Stomach smooth muscle (tissue), 2 donors: ENCODE results near the gene ARHGAP23.

Experiments
- H3K27ac ChIP-seq: one replicate; pipeline ENCODE4 v1.7.0; 2013; ENCODE audit warnings: mild to moderate bottlenecking, low read length, inconsistent platforms
- H3K27me3 ChIP-seq, 2 donors: one replicate each; pipeline ENCODE4 v1.7.0; 2013; ENCODE audit warnings: low read length in 2 of 2; ENCODE audit not compliant: insufficient read depth in 2 of 2, control insufficient read depth in 1 of 2
- H3K36me3 ChIP-seq, 2 donors: one replicate each; pipeline ENCODE4 v1.7.0; 2013; ENCODE audit warnings: low read length in 2 of 2; ENCODE audit not compliant: control insufficient read depth in 2 of 2, insufficient read depth in 2 of 2
- H3K4me1 ChIP-seq: one replicate; pipeline ENCODE4 v1.7.0; 2013; ENCODE audit warnings: low read length; ENCODE audit not compliant: control insufficient read depth, insufficient read depth
- H3K4me3 ChIP-seq, 2 donors: one replicate each; pipeline ENCODE4 v1.7.0; 2013; ENCODE audit warnings: low read length in 2 of 2
- H3K9ac ChIP-seq, 2 donors: one replicate each; pipeline ENCODE4 v1.7.0; 2013; ENCODE audit warnings: low read length in 2 of 2, mild to moderate bottlenecking in 1 of 2
- H3K9me3 ChIP-seq, 2 donors: one replicate each; pipeline ENCODE4 v1.7.0; 2013; ENCODE audit warnings: low read length in 2 of 2; ENCODE audit not compliant: control insufficient read depth in 2 of 2
- donor health status: healthy.
- donor health status: Pancreatic carcinoma.

ARHGAP23 gene

GRCh38 chr17:38428112-38428642, at the start of gene ARHGAP23:
Gene ARHGAP23, plus strand, starts transcription at chr17:38428464. Its CDS starts 22 bp downstream, at chr17:38428486.
- Histone ChIP-seq H3K4me3 (peak within 1 kb of the TSS; percentile 82 to 86), H3K27me3 (no peaks in the 10 kb centered on the region), H3K4me1 (peaks cover 53% of the 10 kb centered on the region), H3K27ac (peak within 1 kb of the TSS; percentile 94), H3K9ac (peak within 1 kb of the TSS; percentile 91 to 95), H3K36me3 (no peaks in the 10 kb centered on the region), H3K9me3 (no peaks in the 10 kb centered on the region)

- no peaks in the 10 kb centered on the region for H3K9me3 ChIP-seq
- H3K9ac ChIP-seq, result no peak overlapping the region
- no peaks in the 10 kb centered on the region for H3K4me1 ChIP-seq
- no peak overlapping the region for H3K4me3 ChIP-seq
- H3K27me3 ChIP-seq, result no peaks in the 10 kb centered on the region
- H3K36me3 ChIP-seq, result peaks cover 24 to 28% of the 10 kb centered on the region in 2 donors
- no peak overlapping the region for H3K27ac ChIP-seq
These were observed 48.8 kb upstream of the ARHGAP23 start for GRCh38 chr17:38379448-38379847.

- H3K27ac ChIP-seq, result no peak overlapping the region
- H3K36me3 ChIP-seq, result peaks cover 33 to 38% of the 10 kb centered on the region in 2 donors
- no peaks in the 10 kb centered on the region for H3K4me1 ChIP-seq
- H3K9me3 ChIP-seq, result no peaks in the 10 kb centered on the region
- no peaks in the 10 kb centered on the region for H3K27me3 ChIP-seq
- no peak overlapping the region for H3K4me3 ChIP-seq
- no peak overlapping the region for H3K9ac ChIP-seq
These were observed 33.2 kb upstream of the ARHGAP23 start for GRCh38 chr17:38395090-38395489.

- H3K27me3 ChIP-seq, result no peaks in the 10 kb centered on the region
- H3K36me3 ChIP-seq, result peaks cover 46 to 57% of the 10 kb centered on the region in 2 donors
- no peak overlapping the region for H3K4me3 ChIP-seq
- H3K27ac ChIP-seq, result no peak overlapping the region
- no peak overlapping the region for H3K9ac ChIP-seq
- H3K4me1 ChIP-seq, result no peaks in the 10 kb centered on the region
- H3K9me3 ChIP-seq, result no peaks in the 10 kb centered on the region
These were observed 31.0 kb upstream of the ARHGAP23 start for GRCh38 chr17:38397227-38397626.

GRCh38 chr17:38400286-38400685, 28.0 kb upstream of the ARHGAP23 start:
- peaks cover 45 to 54% of the 10 kb centered on the region in 2 donors for H3K36me3 ChIP-seq
- no peaks in the 10 kb centered on the region for H3K27me3 ChIP-seq
- H3K27ac ChIP-seq, result no peak overlapping the region
- no peak overlapping the region for H3K4me3 ChIP-seq
- H3K9me3 ChIP-seq, result no peaks in the 10 kb centered on the region
- H3K4me1 ChIP-seq, result no peaks in the 10 kb centered on the region
- H3K9ac ChIP-seq, result no peak overlapping the region

GRCh38 chr17:38401459-38401858, 26.8 kb upstream of the ARHGAP23 start:
- Histone ChIP-seq H3K9me3 (no peaks in the 10 kb centered on the region), H3K4me3 (no peak overlapping the region), H3K36me3 (peaks cover 35 to 44% of the 10 kb centered on the region in 2 donors), H3K27me3 (no peaks in the 10 kb centered on the region), H3K27ac (no peak overlapping the region), H3K4me1 (no peaks in the 10 kb centered on the region), H3K9ac (no peak overlapping the region)

GRCh38 chr17:38402897-38403296, 25.4 kb upstream of the ARHGAP23 start:
- Histone ChIP-seq H3K4me3 (no peak overlapping the region), H3K27ac (no peak overlapping the region), H3K4me1 (no peaks in the 10 kb centered on the region), H3K27me3 (no peaks in the 10 kb centered on the region), H3K9ac (no peak overlapping the region), H3K36me3 (peaks cover 21 to 30% of the 10 kb centered on the region in 2 donors), H3K9me3 (no peaks in the 10 kb centered on the region)

GRCh38 chr17:38403491-38403890, 24.8 kb upstream of the ARHGAP23 start:
- Histone ChIP-seq H3K4me3 (no peak overlapping the region), H3K36me3 (peaks cover 20 to 28% of the 10 kb centered on the region in 2 donors), H3K27ac (no peak overlapping the region), H3K27me3 (no peaks in the 10 kb centered on the region), H3K9me3 (no peaks in the 10 kb centered on the region), H3K4me1 (no peaks in the 10 kb centered on the region), H3K9ac (no peak overlapping the region)

- H3K4me3 ChIP-seq, result no peak overlapping the region
- no peaks in the 10 kb centered on the region for H3K9me3 ChIP-seq
- H3K36me3 ChIP-seq, result peaks cover 20 to 26% of the 10 kb centered on the region in 2 donors
- H3K27ac ChIP-seq, result no peak overlapping the region
- no peaks in the 10 kb centered on the region for H3K27me3 ChIP-seq
- no peak overlapping the region for H3K9ac ChIP-seq
- H3K4me1 ChIP-seq, result no peaks in the 10 kb centered on the region
These were observed 23.9 kb upstream of the ARHGAP23 start for GRCh38 chr17:38404174-38404943.

- no peaks in the 10 kb centered on the region for H3K27me3 ChIP-seq
- H3K9me3 ChIP-seq, result no peaks in the 10 kb centered on the region
- H3K36me3 ChIP-seq, result peaks cover 9 to 13% of the 10 kb centered on the region in 2 donors
- H3K9ac ChIP-seq, result no peak overlapping the region
- H3K4me3 ChIP-seq, result no peak overlapping the region
- H3K4me1 ChIP-seq, result no peaks in the 10 kb centered on the region
- no peak overlapping the region for H3K27ac ChIP-seq
These were observed 22.6 kb upstream of the ARHGAP23 start for GRCh38 chr17:38405654-38406053.

GRCh38 chr17:38410201-38410600, 18.1 kb upstream of the ARHGAP23 start:
- Histone ChIP-seq H3K27ac (no peak overlapping the region), H3K4me1 (peaks cover 5% of the 10 kb centered on the region), H3K27me3 (peaks cover 0 to 4% of the 10 kb centered on the region in 2 donors), H3K9ac (no peak overlapping the region), H3K4me3 (no peak overlapping the region), H3K36me3 (no peaks in the 10 kb centered on the region), H3K9me3 (no peaks in the 10 kb centered on the region)
